Ascending aorta (tissue), 2 donors: ENCODE measurements around the gene R3HDM4. TPM values are rescaled to one million over a fixed set of nuclear protein-coding genes. Genes with fewer than 3 reads are reported as not detected.

Experiments
- DNase-seq, 2 donors: peaks; one replicate each; pipeline ENCODE4 v3.0.0-alpha.2; 2019; ENCODE audit warnings: low spot score in 2 of 2
- H3K27ac ChIP-seq, 2 donors: fragments of 200-600 bp; sonication (generic); one replicate each; pipeline ENCODE4 v1.5.1; 2016 to 2017; ENCODE audit warnings: mild to moderate bottlenecking in 1 of 2
- H3K27me3 ChIP-seq: fragments of 200-600 bp; sonication (generic); one replicate; pipeline ENCODE4 v1.5.1; 2017
- H3K36me3 ChIP-seq, 2 donors: fragments of 200-600 bp; sonication (generic); one replicate each; pipeline ENCODE4 v1.5.1; 2016
- H3K4me1 ChIP-seq, 2 donors: fragments of 200-600 bp; sonication (generic); one replicate each; pipeline ENCODE4 v1.5.1; 2016 to 2017; ENCODE audit warnings: mild to moderate bottlenecking in 1 of 2
- H3K4me3 ChIP-seq, 2 donors: fragments of 200-600 bp; sonication (generic); one replicate each; pipeline ENCODE4 v1.5.1; 2016 to 2017; ENCODE audit warnings: mild to moderate bottlenecking in 1 of 2
- H3K9me3 ChIP-seq, 2 donors: fragments of 200-600 bp; sonication (generic); one replicate each; pipeline ENCODE4 v1.5.1; 2016
- intact Hi-C: fragments of 100-400 bp; cut with DNase I; formaldehyde crosslinking; loops from one replicate; pipeline ENCODE4 v1.15.1; 2023
- total RNA-seq: library from RNA; depleted of rRNA; stranded (reverse); fragments of >200 nt; gene quantifications from one replicate; pipeline ENCODE4 v1.1.0, GENCODE V29; 2016
- TF ChIP-seq, protein P1 (sequence below), 3 experiments: fragments of 200-600 bp in 2 of 3; fragments of 450-650 bp in 1 of 3; sonication (generic) in 2 of 3; IDR thresholded peaks; one replicate each; pipeline ENCODE4 v1.5.1; 2016 to 2019; ENCODE audit warnings: antibody characterized with exemption in 3 of 3, mild to moderate bottlenecking in 1 of 3, moderate library complexity in 1 of 3

The R3HDM4 gene
- total RNA-seq, 1 donor from 2014 or later, result 81.5 TPM

DNA sequence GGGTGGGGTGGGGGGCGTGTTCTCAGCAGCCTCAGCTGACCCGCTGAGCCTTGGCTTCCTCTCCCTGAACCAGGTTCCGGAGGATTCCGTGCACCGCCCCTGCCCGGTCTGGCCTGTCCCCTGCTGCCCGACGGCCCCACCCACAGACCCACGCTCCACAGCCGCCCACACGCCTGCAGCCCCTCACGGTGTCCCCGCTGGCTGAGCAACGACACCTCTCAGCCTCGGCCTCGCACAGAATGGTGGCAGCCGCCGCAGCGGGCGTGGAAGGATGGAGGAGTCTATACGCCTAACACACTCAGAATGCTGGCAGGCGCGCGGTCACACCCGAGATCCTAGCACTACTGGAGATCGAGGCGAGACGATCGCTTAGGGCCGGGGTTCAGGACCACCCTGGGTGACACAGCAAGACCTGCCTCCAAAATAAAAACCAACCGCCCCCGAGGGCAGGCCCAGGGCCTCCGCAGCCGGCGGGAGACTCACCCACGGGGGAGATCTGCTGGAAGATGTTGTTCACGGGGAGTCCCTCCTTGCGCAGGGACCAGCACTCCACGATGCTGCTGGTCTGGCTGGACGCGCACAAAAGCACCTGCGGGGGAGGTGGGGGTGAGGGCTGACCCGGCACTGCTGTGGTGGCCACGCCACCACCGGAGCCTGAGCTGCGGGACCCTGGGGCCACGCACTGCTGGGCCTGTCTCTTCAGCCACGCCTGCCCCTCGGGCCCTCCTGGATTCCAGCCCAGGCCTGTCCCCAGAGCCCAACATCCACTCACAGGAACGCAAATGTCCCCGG is 28.4 kb downstream of the R3HDM4 start:
- TF ChIP-seq, protein P1, sequence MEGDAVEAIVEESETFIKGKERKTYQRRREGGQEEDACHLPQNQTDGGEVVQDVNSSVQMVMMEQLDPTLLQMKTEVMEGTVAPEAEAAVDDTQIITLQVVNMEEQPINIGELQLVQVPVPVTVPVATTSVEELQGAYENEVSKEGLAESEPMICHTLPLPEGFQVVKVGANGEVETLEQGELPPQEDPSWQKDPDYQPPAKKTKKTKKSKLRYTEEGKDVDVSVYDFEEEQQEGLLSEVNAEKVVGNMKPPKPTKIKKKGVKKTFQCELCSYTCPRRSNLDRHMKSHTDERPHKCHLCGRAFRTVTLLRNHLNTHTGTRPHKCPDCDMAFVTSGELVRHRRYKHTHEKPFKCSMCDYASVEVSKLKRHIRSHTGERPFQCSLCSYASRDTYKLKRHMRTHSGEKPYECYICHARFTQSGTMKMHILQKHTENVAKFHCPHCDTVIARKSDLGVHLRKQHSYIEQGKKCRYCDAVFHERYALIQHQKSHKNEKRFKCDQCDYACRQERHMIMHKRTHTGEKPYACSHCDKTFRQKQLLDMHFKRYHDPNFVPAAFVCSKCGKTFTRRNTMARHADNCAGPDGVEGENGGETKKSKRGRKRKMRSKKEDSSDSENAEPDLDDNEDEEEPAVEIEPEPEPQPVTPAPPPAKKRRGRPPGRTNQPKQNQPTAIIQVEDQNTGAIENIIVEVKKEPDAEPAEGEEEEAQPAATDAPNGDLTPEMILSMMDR (IDR thresholded peaks at IDR 0.05), result no peak
- Histone ChIP-seq H3K9me3 (no peaks in the 10 kb centered on the region), H3K27me3 (no peaks in the 10 kb centered on the region), H3K4me3 (no peak overlapping the region), H3K27ac (no peak overlapping the region), H3K4me1 (no peaks in the 10 kb centered on the region), H3K36me3 (peaks cover 65 to 77% of the 10 kb centered on the region in 2 donors)
- intact Hi-C loops, result no loop called here
- no peak for DNase-seq

DNA sequence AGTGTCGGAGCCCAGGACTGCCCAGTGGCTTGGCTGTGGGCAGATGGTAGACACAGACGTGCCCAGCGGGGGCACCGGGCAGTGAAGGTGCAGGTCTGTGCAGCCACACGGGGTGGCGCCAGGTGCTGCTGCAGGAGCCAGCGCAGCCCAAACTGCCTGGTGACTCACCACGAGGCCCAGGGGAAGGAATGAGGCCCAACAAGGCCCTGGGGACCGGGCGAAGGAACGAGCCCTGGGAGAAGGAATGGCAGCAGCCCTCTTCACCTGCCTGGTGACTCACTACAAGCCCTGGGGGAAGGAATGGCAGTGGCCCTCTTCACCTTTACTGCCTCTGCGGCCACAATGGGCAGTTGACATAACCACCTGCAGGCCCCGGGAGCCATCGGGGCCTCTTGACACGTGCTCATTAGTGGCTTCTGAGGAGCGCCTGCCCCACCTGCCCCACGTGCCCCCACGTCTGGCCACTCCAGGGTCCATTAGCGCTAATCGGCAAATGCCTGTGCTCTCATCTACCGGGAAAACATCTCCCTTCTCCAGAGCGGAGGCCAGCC is 29.3 kb downstream of the R3HDM4 start:
- H3K4me1 ChIP-seq, result no peaks in the 10 kb centered on the region
- no peak overlapping the region for H3K27ac ChIP-seq
- TF ChIP-seq, protein P1 (IDR thresholded peaks at IDR 0.05), result no peak
- intact Hi-C loops, result no loop called here
- no peak overlapping the region for H3K4me3 ChIP-seq
- H3K36me3 ChIP-seq, result peaks cover 65 to 79% of the 10 kb centered on the region in 2 donors
- no peak for DNase-seq
- no peaks in the 10 kb centered on the region for H3K27me3 ChIP-seq
- no peaks in the 10 kb centered on the region for H3K9me3 ChIP-seq

DNA sequence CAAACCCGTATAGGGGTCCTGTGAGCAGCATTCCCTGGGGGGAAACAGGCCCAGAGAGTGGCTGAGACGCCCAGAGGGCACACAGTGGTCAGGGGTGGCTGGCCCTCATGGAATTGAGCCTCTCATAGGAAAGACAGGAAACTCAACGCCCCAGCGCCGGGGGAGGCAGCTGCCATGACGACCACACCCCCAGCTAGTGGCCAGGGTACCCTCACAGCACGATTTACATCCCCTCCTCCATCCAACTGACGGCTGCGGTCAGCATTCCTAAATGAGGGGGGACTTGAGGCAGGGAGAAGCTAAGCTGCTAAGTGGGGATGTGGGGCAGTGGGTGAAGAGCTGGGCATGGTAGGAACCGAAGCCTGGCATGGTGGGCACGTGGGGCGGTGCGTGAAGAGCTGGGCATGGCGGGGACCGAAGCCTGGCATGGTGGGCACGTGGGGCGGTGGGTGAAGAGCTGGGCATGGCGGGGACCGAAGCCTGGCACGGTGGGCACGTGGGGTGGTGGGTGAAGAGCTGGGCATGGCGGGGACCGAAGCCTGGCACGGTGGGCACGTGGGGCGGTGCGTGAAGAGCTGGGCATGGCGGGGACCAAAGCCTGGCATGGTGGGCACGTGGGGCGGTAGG is 30.0 kb downstream of the R3HDM4 start:
- peaks cover 61 to 79% of the 10 kb centered on the region in 2 donors for H3K36me3 ChIP-seq
- H3K9me3 ChIP-seq, result no peaks in the 10 kb centered on the region
- H3K4me1 ChIP-seq, result no peaks in the 10 kb centered on the region
- intact Hi-C loops, result no loop called here
- TF ChIP-seq, protein P1 (IDR thresholded peaks at IDR 0.05), result no peak
- no peak for DNase-seq
- no peak overlapping the region for H3K4me3 ChIP-seq
- no peaks in the 10 kb centered on the region for H3K27me3 ChIP-seq
- no peak overlapping the region for H3K27ac ChIP-seq

DNA sequence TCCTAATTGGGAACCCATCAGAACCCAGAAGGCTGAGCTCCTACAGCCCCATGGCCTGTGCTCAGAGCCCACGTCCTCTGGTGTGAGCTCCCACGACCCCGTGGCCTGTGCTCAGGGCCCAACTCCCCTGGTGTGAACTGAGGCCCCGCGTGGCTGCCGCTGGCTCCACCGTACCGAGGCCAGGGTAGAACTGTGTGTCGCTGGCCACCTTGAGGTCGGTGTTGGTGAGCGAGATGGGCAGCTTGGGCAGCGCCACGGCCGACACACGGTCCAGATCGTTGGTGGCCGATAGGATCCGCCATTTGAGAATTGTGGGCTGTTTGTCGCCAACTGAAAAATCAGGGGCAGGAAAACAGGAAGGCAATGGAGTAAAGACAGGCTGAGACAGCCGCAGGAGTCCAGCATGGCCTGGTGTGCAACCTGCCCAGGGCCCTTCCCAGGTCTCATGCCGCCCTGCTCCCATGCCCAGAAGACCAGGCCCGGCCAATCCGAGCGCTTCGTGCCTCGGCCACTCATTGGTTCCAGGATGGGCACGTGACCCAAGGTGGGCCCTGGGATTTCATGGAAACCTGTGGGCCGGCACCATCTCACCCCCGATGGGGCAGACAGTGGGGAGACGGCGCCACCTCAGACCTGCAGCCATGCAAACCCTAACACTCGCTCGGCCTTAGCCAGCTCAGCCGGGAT is 31.5 kb downstream of the R3HDM4 start:
- DNase-seq, result no peak
- intact Hi-C loops, result no loop called here

More for the DNA sequence above, 31.5 kb downstream of the R3HDM4 start:
- H3K36me3 ChIP-seq, result peaks cover 62 to 85% of the 10 kb centered on the region in 2 donors
- TF ChIP-seq, protein P1 (IDR thresholded peaks at IDR 0.05), result no peak
- no peaks in the 10 kb centered on the region for H3K27me3 ChIP-seq
- no peaks in the 10 kb centered on the region for H3K9me3 ChIP-seq
- H3K4me1 ChIP-seq, result no peaks in the 10 kb centered on the region
- H3K27ac ChIP-seq, result no peak overlapping the region
- no peak overlapping the region for H3K4me3 ChIP-seq
